H9 (cell line): ENCODE data around the gene RHOV. TPM values are rescaled to one million over a fixed set of nuclear protein-coding genes. Genes with fewer than 3 reads are reported as not detected.

ENCODE experiments used
- DNase-seq: peaks from one replicate; pipeline ENCODE4 v3.0.0-alpha.2; 2017
- H2AFZ ChIP-seq: one replicate; pipeline ENCODE4 v1.6.1; 2013; ENCODE audit warnings: mild to moderate bottlenecking, low read length, control low read depth, moderate library complexity
- H2AK5ac ChIP-seq: 2 replicates; pipeline ENCODE4 v1.6.1; 2013; ENCODE audit warnings: low read length, control low read depth, mixed read lengths; ENCODE audit not compliant: insufficient read length
- H2BK120ac ChIP-seq: one replicate; pipeline ENCODE4 v1.6.1; 2013; ENCODE audit warnings: low read depth, mild to moderate bottlenecking, low read length, control low read depth, inconsistent platforms; ENCODE audit not compliant: poor library complexity, severe bottlenecking
- H2BK12ac ChIP-seq: 2 replicates; pipeline ENCODE4 v1.6.1; 2013; ENCODE audit warnings: low read length, control low read depth, mixed read lengths, low read depth; ENCODE audit not compliant: insufficient read length
- H2BK15ac ChIP-seq: 2 replicates; pipeline ENCODE4 v1.6.1; 2013; ENCODE audit warnings: low read depth, low read length, control low read depth
- H2BK20ac ChIP-seq: one replicate; pipeline ENCODE4 v1.6.1; 2013; ENCODE audit warnings: low read depth, mild to moderate bottlenecking, low read length, control low read depth, inconsistent platforms; ENCODE audit not compliant: poor library complexity, severe bottlenecking
- H2BK5ac ChIP-seq: 2 replicates; pipeline ENCODE4 v1.6.1; 2013; ENCODE audit warnings: low read length, control low read depth, mixed read lengths; ENCODE audit not compliant: insufficient read length
- H3K14ac ChIP-seq: 2 replicates; pipeline ENCODE4 v1.6.1; 2013; ENCODE audit warnings: low read length, control low read depth; ENCODE audit not compliant: insufficient read depth
- H3K18ac ChIP-seq: 2 replicates; pipeline ENCODE4 v1.6.1; 2013; ENCODE audit warnings: low read depth, mild to moderate bottlenecking, mixed read lengths, low read length, control low read depth; ENCODE audit not compliant: insufficient read length
- H3K23ac ChIP-seq: 2 replicates; pipeline ENCODE4 v1.6.1; 2013; ENCODE audit warnings: low read length, control low read depth, mixed read lengths, low read depth; ENCODE audit not compliant: insufficient read length
- H3K23me2 ChIP-seq: 2 replicates; pipeline ENCODE4 v1.6.1; 2013; ENCODE audit warnings: low read depth, mild to moderate bottlenecking, mixed read lengths, low read length, control low read depth; ENCODE audit not compliant: insufficient read length, poor library complexity, severe bottlenecking
- H3K27ac ChIP-seq: 2 replicates; pipeline ENCODE4 v1.5.1; 2013; ENCODE audit warnings: low read length, control low read depth, mixed read lengths, low read depth; ENCODE audit not compliant: insufficient read length
- H3K27me3 ChIP-seq: 2 replicates; pipeline ENCODE4 v1.6.1; 2013; ENCODE audit warnings: low read length, control low read depth, inconsistent platforms; ENCODE audit not compliant: insufficient read depth
- H3K4ac ChIP-seq: 2 replicates; pipeline ENCODE4 v1.6.1; 2013; ENCODE audit warnings: low read depth, mild to moderate bottlenecking, control low read depth, inconsistent platforms, low read length, moderate library complexity
- H3K4me1 ChIP-seq: 2 replicates; pipeline ENCODE4 v1.6.1; 2013; ENCODE audit warnings: low read length, control low read depth, inconsistent platforms; ENCODE audit not compliant: insufficient read depth
- H3K4me2 ChIP-seq: 2 replicates; pipeline ENCODE4 v1.6.1; 2013; ENCODE audit warnings: low read length, control low read depth, mixed read lengths; ENCODE audit not compliant: insufficient read length, insufficient read depth
- H3K56ac ChIP-seq: 2 replicates; pipeline ENCODE4 v1.6.1; 2013; ENCODE audit warnings: low read depth, mild to moderate bottlenecking, mixed read lengths, low read length, control low read depth; ENCODE audit not compliant: insufficient read length
- H3K79me1 ChIP-seq: 2 replicates; pipeline ENCODE4 v1.6.1; 2013; ENCODE audit warnings: low read depth, mild to moderate bottlenecking, moderate library complexity, low read length, control low read depth, inconsistent platforms; ENCODE audit not compliant: insufficient read depth, poor library complexity, severe bottlenecking
- H3K79me2 ChIP-seq: 2 replicates; pipeline ENCODE4 v1.6.1; 2013; ENCODE audit warnings: low read length, control low read depth, inconsistent platforms; ENCODE audit not compliant: insufficient read depth
- H3K9ac ChIP-seq: 2 replicates; pipeline ENCODE4 v1.6.1; 2013; ENCODE audit warnings: low read length, control low read depth, mixed read lengths; ENCODE audit not compliant: insufficient read length; ENCODE audit errors: extremely low read depth
- H3K9me3 ChIP-seq: one replicate; pipeline ENCODE4 v1.6.1; 2013; ENCODE audit warnings: low read depth, low read length, inconsistent platforms; ENCODE audit not compliant: control insufficient read depth
- H3T11ph ChIP-seq: one replicate; pipeline ENCODE4 v1.6.1; 2013; ENCODE audit warnings: mild to moderate bottlenecking, low read length, control low read depth, inconsistent platforms
- H4K20me1 ChIP-seq: one replicate; pipeline ENCODE4 v1.6.1; 2013; ENCODE audit not compliant: control insufficient read depth, insufficient read length, insufficient read depth
- H4K5ac ChIP-seq: 2 replicates; pipeline ENCODE4 v1.6.1; 2013; ENCODE audit warnings: low read depth, mild to moderate bottlenecking, mixed read lengths, low read length, control low read depth; ENCODE audit not compliant: insufficient read length
- H4K8ac ChIP-seq: replicated peaks from 2 replicates; pipeline ENCODE4 v1.6.1; 2013; ENCODE audit warnings: low read length, control low read depth, mixed read lengths, low read depth; ENCODE audit not compliant: insufficient read length
- H4K91ac ChIP-seq: 2 replicates; pipeline ENCODE4 v1.6.1; 2013; ENCODE audit warnings: low read depth, mild to moderate bottlenecking, moderate library complexity, mixed read lengths, low read length, control low read depth; ENCODE audit not compliant: insufficient read length
- H3K27ac Mint-ChIP-seq, 3 experiments: 2 replicates in 2 of 3; 3 replicates in 1 of 3; pipeline ENCODE4 v1.8.0; 2020 to 2021; ENCODE audit warnings: mixed read lengths in 3 of 3, mild to moderate bottlenecking in 1 of 3, moderate library complexity in 1 of 3
- H3K27me3 Mint-ChIP-seq: 2 replicates; pipeline ENCODE4 v1.8.0; 2021; ENCODE audit warnings: low read depth, mild to moderate bottlenecking, moderate library complexity, mixed read lengths
- H3K36me3 Mint-ChIP-seq, 3 experiments: 2 replicates in 2 of 3; 3 replicates in 1 of 3; pipeline ENCODE4 v1.8.0; 2020 to 2021; ENCODE audit warnings: low read depth in 3 of 3, mixed read lengths in 3 of 3; ENCODE audit not compliant: insufficient read depth in 1 of 3
- H3K4me1 Mint-ChIP-seq, 2 experiments: 2 replicates each; pipeline ENCODE4 v1.8.0; 2020; ENCODE audit warnings: mixed read lengths in 2 of 2
- H3K4me3 Mint-ChIP-seq, 2 experiments: 2 replicates in 1 of 2; 3 replicates in 1 of 2; pipeline ENCODE4 v1.8.0; 2020 to 2021; ENCODE audit warnings: mild to moderate bottlenecking in 2 of 2, mixed read lengths in 2 of 2, moderate library complexity in 1 of 2
- H3K9me3 Mint-ChIP-seq, 2 experiments: 2 replicates in 1 of 2; 3 replicates in 1 of 2; pipeline ENCODE4 v1.8.0; 2020; ENCODE audit warnings: mild to moderate bottlenecking in 2 of 2, mixed read lengths in 2 of 2, moderate library complexity in 1 of 2
- CTCF ChIP-seq: fragments of 200-600 bp; sonication (generic); conservative IDR thresholded peaks from 3 replicates; pipeline ENCODE4 v1.8.0; 2021; ENCODE audit warnings: antibody characterized with exemption, mild to moderate bottlenecking
- WGBS: extraction: QIAGEN DNeasy Blood & Tissue Kit; methylation state at CpG from one replicate; pipeline ENCODE4 v1.1.7; 2013; ENCODE audit warnings: missing lambda C conversion rate, low lambda C conversion rate, mixed read lengths; ENCODE audit not compliant: insufficient read length; ENCODE audit errors: extremely low coverage; 5-methylcytosine and 5-hydroxymethylcytosine counted together
- total RNA-seq: library from RNA; stranded (reverse); gene quantifications from 2 replicates; pipeline ENCODE4 v1.2.1, GENCODE V29; 2021

Gene RHOV
- total RNA-seq, 1 experiment from 2014 or later, result 3.9 TPM

- H4K91ac ChIP-seq, result no peak overlapping the region
- WGBS, result no CpG with 5 or more reads among the region's 10 CpGs
- TF ChIP-seq CTCF, result no peak
Measured at GRCh38 chr15:40858706-40859105, 15.3 kb downstream of the RHOV start.

More at GRCh38 chr15:40858706-40859105, 15.3 kb downstream of the RHOV start:
- H2AK5ac ChIP-seq, result no peak overlapping the region
- no peak for DNase-seq
- H3K9me3 ChIP-seq, result no peaks in the 10 kb centered on the region
- no peak overlapping the region for H3K9ac ChIP-seq
- Mint-ChIP-seq H3K4me3 (no peak overlapping the region; a peak in 1 of 5 replicates), H3K4me1 (peaks cover 23 to 27% of the 10 kb centered on the region in 2 experiments), H3K27me3 (peaks cover 3% of the 10 kb centered on the region; the same call in 1 of the 2 replicates), H3K27ac (peak overlapping the region in 2 of 3 experiments; percentile 57 to 78; a peak in 4 of 7 replicates), H3K36me3 (peaks cover 9 to 44% (median 40%) of the 10 kb centered on the region in 3 experiments; a peak in 6 of 7 replicates), H3K9me3 (no peaks in the 10 kb centered on the region)
- no peak overlapping the region for H2BK12ac ChIP-seq
- no peaks in the 10 kb centered on the region for H3K27me3 ChIP-seq
- no peaks in the 10 kb centered on the region for H3K4me1 ChIP-seq
- no peak overlapping the region for H3K27ac ChIP-seq
- no peak overlapping the region for H3K18ac ChIP-seq
- H3K79me1 ChIP-seq, result no peaks in the 10 kb centered on the region
- H3K4me2 ChIP-seq, result no peak overlapping the region
- no peaks in the 10 kb centered on the region for H4K20me1 ChIP-seq
- no peak overlapping the region for H2BK5ac ChIP-seq
- H2BK20ac ChIP-seq, result no peak overlapping the region
- no peaks in the 10 kb centered on the region for H3K23me2 ChIP-seq
- H4K8ac ChIP-seq, result no peak overlapping the region
- no peak overlapping the region for H2AFZ ChIP-seq
- H3K79me2 ChIP-seq, result no peaks in the 10 kb centered on the region
- no peak overlapping the region for H2BK120ac ChIP-seq
- no peak overlapping the region for H2BK15ac ChIP-seq
- H3K14ac ChIP-seq, result no peak overlapping the region
- no peak overlapping the region for H3K23ac ChIP-seq
- H3K56ac ChIP-seq, result no peak overlapping the region
- H3K4ac ChIP-seq, result no peak overlapping the region
- H3T11ph ChIP-seq, result no peak overlapping the region
- H4K5ac ChIP-seq, result no peak overlapping the region
